SK-N-SH treated with all-trans-retinoic acid at 6 μM for 48 hours (cell line): ENCODE data around the gene RDH14.

Experiments
- ATAC-seq: fragments of 200-7000 bp; cut with Tn5 transposase; 3 replicates; pipeline ENCODE4 v1.9.1; 2020; ENCODE audit warnings: mild to moderate bottlenecking, moderate library complexity
- ARNTL ChIP-seq: fragments of 450-650 bp; formaldehyde crosslinking; IDR thresholded peaks from 2 replicates; pipeline ENCODE4 v1.5.0; 2020; ENCODE audit warnings: low read depth, mild to moderate bottlenecking, moderate library complexity, borderline replicate concordance
- BACH2 ChIP-seq: fragments of 250-450 bp; sonication (Bioruptor Pico); IDR thresholded peaks from 2 replicates; pipeline ENCODE4 v1.9.0; 2021; ENCODE audit warnings: mild to moderate bottlenecking, borderline replicate concordance
- CSDC2 ChIP-seq: fragments of 250-450 bp; sonication (Bioruptor Pico); IDR thresholded peaks from 2 replicates; pipeline ENCODE4 v1.5.0; 2020; ENCODE audit warnings: mild to moderate bottlenecking, moderate library complexity
- ESRRG ChIP-seq: fragments of 250-450 bp; sonication (Bioruptor Pico); IDR thresholded peaks from 2 replicates; pipeline ENCODE4 v1.6.1; 2021; ENCODE audit warnings: mild to moderate bottlenecking
- ISL1 ChIP-seq: fragments of 250-450 bp; sonication (Bioruptor Pico); IDR thresholded peaks from 2 replicates; pipeline ENCODE4 v2.1.2; 2022; ENCODE audit warnings: mild to moderate bottlenecking, moderate library complexity
- OSR1 ChIP-seq: fragments of 250-450 bp; sonication (Bioruptor Pico); IDR thresholded peaks from 2 replicates; pipeline ENCODE4 v1.8.0; 2022; ENCODE audit warnings: moderate library complexity, mild to moderate bottlenecking, inconsistent platforms
- PATZ1 ChIP-seq: fragments of 250-450 bp; sonication (Bioruptor Pico); IDR thresholded peaks from 2 replicates; pipeline ENCODE4 v1.8.0; 2020; ENCODE audit warnings: mild to moderate bottlenecking, moderate library complexity, borderline replicate concordance
- POU6F1 ChIP-seq: fragments of 250-450 bp; sonication (Bioruptor Pico); IDR thresholded peaks from 2 replicates; pipeline ENCODE4 v1.8.0; 2021; ENCODE audit warnings: low read depth, mild to moderate bottlenecking, moderate library complexity, borderline replicate concordance
- PPARA ChIP-seq: fragments of 250-450 bp; sonication (Bioruptor Pico); IDR thresholded peaks from 2 replicates; pipeline ENCODE4 v1.5.0; 2020; ENCODE audit warnings: mild to moderate bottlenecking, borderline replicate concordance
- RARB ChIP-seq: fragments of 250-450 bp; sonication (Bioruptor Pico); IDR thresholded peaks from 2 replicates; pipeline ENCODE4 v1.8.0; 2021; ENCODE audit warnings: mild to moderate bottlenecking, moderate library complexity
- TCF4 ChIP-seq: fragments of 250-450 bp; sonication (Bioruptor Pico); IDR thresholded peaks from 2 replicates; pipeline ENCODE4 v1.8.0; 2021; ENCODE audit warnings: mild to moderate bottlenecking, moderate library complexity, borderline replicate concordance
- TOX ChIP-seq: fragments of 250-450 bp; sonication (Bioruptor Pico); IDR thresholded peaks from 2 replicates; pipeline ENCODE4 v1.8.0; 2021; ENCODE audit warnings: mild to moderate bottlenecking, moderate library complexity, borderline replicate concordance
- ZC3H10 ChIP-seq: fragments of 250-450 bp; sonication (Bioruptor Pico); IDR thresholded peaks from 2 replicates; pipeline ENCODE4 v1.5.1; 2021; ENCODE audit warnings: mild to moderate bottlenecking, moderate library complexity
- ZFP30 ChIP-seq: fragments of 450-650 bp; formaldehyde crosslinking; IDR thresholded peaks from 2 replicates; pipeline ENCODE4 v1.5.0; 2022; ENCODE audit warnings: mild to moderate bottlenecking, moderate library complexity
- ZNF565 ChIP-seq: fragments of 450-650 bp; formaldehyde crosslinking; conservative IDR thresholded peaks from 2 replicates; pipeline ENCODE4 v1.5.0; 2020; ENCODE audit warnings: low read depth, mild to moderate bottlenecking, moderate library complexity
- ZNF8 ChIP-seq: fragments of 450-650 bp; formaldehyde crosslinking; IDR thresholded peaks from 2 replicates; pipeline ENCODE4 v1.5.0; 2020; ENCODE audit warnings: mild to moderate bottlenecking, moderate library complexity
- TF ChIP-seq, protein P1 (sequence below): fragments of 250-450 bp; sonication (Bioruptor Pico); IDR thresholded peaks from 2 replicates; pipeline ENCODE4 v1.5.1; 2021; ENCODE audit warnings: mild to moderate bottlenecking, moderate library complexity
- TF ChIP-seq, protein P2 (sequence below): fragments of 250-450 bp; sonication (Bioruptor Pico); IDR thresholded peaks from 2 replicates; pipeline ENCODE4 v1.5.1; 2020; ENCODE audit warnings: low read depth, mild to moderate bottlenecking, moderate library complexity
- TF ChIP-seq, protein P3 (sequence below): fragments of 250-450 bp; sonication (Bioruptor Pico); IDR thresholded peaks from 2 replicates; pipeline ENCODE4 v1.5.0; 2020; ENCODE audit warnings: mild to moderate bottlenecking, moderate library complexity

The RDH14 gene

GRCh38 chr2:18589354-18589753, 28.9 kb upstream of the RDH14 start, which contains the start of gene NT5C1B:
NT5C1B (minus strand) TSS chr2:18589569; CDS start chr2:18589468, 101 bp downstream.
- no peak for ATAC-seq
- no peak for TF ChIP-seq OSR1 (CRISPR knock-in tag)
- TF ChIP-seq ZNF565 (CRISPR knock-in tag) = no peak
- TF ChIP-seq, all 23 proteins: peak for 0

- no peak for ATAC-seq
- no peak for TF ChIP-seq CSDC2
- TF ChIP-seq ESRRG (CRISPR knock-in tag) = no peak
- no peak for TF ChIP-seq TOX (CRISPR knock-in tag)
- no peak for TF ChIP-seq PATZ1 (CRISPR knock-in tag)
- TF ChIP-seq ZFP30 = no peak
- TF ChIP-seq POU6F1 (CRISPR knock-in tag) = no peak
- no peak for TF ChIP-seq BACH2 (CRISPR knock-in tag)
- no peak for TF ChIP-seq TCF4
- TF ChIP-seq RARB = no peak
- no peak for TF ChIP-seq ZNF8 (CRISPR knock-in tag)
- TF ChIP-seq ZC3H10 = no peak
- TF ChIP-seq ZNF565 (CRISPR knock-in tag) = no peak
Measured at GRCh38 chr2:18588802-18589201, 28.3 kb upstream of the RDH14 start.

- no peak for ATAC-seq
- TF ChIP-seq ZC3H10 (no peak), PATZ1 (CRISPR knock-in tag) (no peak)
Measured at GRCh38 chr2:18588049-18588448, 27.6 kb upstream of the RDH14 start.

DNA sequence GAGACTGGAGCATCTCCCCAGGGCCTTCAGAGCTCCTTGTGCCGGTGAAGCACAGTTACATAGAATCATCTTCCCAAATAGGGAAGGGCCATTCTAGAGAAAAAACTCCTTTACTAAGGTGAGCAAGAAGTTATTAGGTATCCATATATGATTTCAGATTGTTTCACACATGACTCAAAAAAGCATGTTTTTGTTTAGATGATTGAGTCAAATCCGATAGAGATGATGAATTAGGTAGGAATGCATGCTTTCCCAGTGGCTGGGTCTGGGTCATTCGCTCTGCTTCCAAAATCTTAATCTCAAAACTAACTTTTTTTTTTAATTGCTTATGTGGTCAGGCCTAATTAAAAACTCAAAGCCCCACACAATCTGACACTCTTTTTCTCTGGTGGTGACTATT, 25.1 kb upstream of the RDH14 start:
- ATAC-seq = no peak
- TF ChIP-seq TCF4 (no peak), BACH2 (CRISPR knock-in tag) (no peak), CSDC2 (no peak), ZNF565 (CRISPR knock-in tag) (no peak), RARB (no peak), POU6F1 (CRISPR knock-in tag) (no peak), ARNTL (no peak)
- TF ChIP-seq, protein P1, sequence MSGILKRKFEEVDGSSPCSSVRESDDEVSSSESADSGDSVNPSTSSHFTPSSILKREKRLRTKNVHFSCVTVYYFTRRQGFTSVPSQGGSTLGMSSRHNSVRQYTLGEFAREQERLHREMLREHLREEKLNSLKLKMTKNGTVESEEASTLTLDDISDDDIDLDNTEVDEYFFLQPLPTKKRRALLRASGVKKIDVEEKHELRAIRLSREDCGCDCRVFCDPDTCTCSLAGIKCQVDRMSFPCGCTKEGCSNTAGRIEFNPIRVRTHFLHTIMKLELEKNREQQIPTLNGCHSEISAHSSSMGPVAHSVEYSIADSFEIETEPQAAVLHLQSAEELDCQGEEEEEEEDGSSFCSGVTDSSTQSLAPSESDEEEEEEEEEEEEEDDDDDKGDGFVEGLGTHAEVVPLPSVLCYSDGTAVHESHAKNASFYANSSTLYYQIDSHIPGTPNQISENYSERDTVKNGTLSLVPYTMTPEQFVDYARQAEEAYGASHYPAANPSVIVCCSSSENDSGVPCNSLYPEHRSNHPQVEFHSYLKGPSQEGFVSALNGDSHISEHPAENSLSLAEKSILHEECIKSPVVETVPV (CRISPR knock-in tag) = no peak
- TF ChIP-seq, protein P2, sequence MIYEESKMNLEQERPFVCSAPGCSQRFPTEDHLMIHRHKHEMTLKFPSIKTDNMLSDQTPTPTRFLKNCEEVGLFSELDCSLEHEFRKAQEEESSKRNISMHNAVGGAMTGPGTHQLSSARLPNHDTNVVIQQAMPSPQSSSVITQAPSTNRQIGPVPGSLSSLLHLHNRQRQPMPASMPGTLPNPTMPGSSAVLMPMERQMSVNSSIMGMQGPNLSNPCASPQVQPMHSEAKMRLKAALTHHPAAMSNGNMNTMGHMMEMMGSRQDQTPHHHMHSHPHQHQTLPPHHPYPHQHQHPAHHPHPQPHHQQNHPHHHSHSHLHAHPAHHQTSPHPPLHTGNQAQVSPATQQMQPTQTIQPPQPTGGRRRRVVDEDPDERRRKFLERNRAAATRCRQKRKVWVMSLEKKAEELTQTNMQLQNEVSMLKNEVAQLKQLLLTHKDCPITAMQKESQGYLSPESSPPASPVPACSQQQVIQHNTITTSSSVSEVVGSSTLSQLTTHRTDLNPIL (CRISPR knock-in tag) = no peak

DNA sequence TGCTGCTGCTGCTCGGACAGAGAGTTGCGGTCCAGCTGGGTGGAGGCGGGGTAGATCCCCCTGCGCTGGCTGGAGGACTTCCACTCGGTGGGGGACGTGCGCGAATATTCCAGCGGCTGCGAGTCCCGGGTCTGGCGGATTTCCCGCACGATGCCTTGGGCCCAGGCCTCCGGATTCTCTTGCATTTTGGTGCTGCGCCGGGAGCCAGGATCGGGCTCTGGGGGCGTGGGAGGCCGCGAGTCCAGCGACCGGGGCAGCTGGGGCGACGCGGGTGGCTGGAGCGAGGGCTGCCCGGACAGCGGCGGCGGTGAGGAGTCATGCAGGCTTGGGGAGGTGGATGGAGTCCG, 24.1 kb upstream of the RDH14 start:
- no peak for TF ChIP-seq ARNTL
- TF ChIP-seq, protein P3, sequence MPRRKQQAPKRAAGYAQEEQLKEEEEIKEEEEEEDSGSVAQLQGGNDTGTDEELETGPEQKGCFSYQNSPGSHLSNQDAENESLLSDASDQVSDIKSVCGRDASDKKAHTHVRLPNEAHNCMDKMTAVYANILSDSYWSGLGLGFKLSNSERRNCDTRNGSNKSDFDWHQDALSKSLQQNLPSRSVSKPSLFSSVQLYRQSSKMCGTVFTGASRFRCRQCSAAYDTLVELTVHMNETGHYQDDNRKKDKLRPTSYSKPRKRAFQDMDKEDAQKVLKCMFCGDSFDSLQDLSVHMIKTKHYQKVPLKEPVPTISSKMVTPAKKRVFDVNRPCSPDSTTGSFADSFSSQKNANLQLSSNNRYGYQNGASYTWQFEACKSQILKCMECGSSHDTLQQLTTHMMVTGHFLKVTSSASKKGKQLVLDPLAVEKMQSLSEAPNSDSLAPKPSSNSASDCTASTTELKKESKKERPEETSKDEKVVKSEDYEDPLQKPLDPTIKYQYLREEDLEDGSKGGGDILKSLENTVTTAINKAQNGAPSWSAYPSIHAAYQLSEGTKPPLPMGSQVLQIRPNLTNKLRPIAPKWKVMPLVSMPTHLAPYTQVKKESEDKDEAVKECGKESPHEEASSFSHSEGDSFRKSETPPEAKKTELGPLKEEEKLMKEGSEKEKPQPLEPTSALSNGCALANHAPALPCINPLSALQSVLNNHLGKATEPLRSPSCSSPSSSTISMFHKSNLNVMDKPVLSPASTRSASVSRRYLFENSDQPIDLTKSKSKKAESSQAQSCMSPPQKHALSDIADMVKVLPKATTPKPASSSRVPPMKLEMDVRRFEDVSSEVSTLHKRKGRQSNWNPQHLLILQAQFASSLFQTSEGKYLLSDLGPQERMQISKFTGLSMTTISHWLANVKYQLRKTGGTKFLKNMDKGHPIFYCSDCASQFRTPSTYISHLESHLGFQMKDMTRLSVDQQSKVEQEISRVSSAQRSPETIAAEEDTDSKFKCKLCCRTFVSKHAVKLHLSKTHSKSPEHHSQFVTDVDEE (CRISPR knock-in tag) = no peak
- TF ChIP-seq OSR1 (CRISPR knock-in tag) = no peak
- TF ChIP-seq RARB = no peak
- TF ChIP-seq PPARA = no peak
- no peak for TF ChIP-seq ZFP30
- TF ChIP-seq ISL1 (CRISPR knock-in tag) = no peak
- no peak for TF ChIP-seq ZNF8 (CRISPR knock-in tag)
- ATAC-seq = no peak
